22Rv1 (cell line): ENCODE measurements around the gene ULBP1.

Experiments used
- ZFX ChIP-seq: fragments of 450-650 bp; IDR thresholded peaks from 2 replicates; pipeline ENCODE4 v1.6.1; 2017; ENCODE audit warnings: antibody characterized with exemption, borderline replicate concordance
- TF ChIP-seq, protein P1 (sequence below): fragments of 450-650 bp; IDR thresholded peaks from 2 replicates; pipeline ENCODE4 v1.5.1; 2017; ENCODE audit warnings: mild to moderate bottlenecking

DNA sequence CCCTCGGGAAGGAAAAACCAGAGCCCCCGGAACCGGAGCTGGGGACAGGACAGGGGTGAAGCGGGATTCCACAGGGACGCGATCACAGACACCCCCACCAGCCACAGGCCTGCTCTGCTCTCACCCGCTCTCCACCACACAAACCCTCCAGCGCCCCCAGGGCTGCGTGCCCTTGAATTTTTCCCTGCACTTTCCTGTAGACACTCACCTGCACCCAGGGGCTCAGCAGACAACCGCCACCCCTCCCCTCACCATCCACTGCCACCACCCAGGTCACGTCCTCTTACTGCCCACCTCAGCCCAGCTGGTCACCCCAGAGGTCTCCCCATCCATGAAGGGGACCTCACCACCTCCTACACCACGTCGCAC is 21.3 kb upstream of the ULBP1 start:
- TF ChIP-seq, protein P1, sequence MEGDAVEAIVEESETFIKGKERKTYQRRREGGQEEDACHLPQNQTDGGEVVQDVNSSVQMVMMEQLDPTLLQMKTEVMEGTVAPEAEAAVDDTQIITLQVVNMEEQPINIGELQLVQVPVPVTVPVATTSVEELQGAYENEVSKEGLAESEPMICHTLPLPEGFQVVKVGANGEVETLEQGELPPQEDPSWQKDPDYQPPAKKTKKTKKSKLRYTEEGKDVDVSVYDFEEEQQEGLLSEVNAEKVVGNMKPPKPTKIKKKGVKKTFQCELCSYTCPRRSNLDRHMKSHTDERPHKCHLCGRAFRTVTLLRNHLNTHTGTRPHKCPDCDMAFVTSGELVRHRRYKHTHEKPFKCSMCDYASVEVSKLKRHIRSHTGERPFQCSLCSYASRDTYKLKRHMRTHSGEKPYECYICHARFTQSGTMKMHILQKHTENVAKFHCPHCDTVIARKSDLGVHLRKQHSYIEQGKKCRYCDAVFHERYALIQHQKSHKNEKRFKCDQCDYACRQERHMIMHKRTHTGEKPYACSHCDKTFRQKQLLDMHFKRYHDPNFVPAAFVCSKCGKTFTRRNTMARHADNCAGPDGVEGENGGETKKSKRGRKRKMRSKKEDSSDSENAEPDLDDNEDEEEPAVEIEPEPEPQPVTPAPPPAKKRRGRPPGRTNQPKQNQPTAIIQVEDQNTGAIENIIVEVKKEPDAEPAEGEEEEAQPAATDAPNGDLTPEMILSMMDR: no peak
- no peak for TF ChIP-seq ZFX
